ENCODE measurements around the gene TMED4.
A peak's percentile ranks its signal among the peaks of the same experiment; 100 is the strongest.

TMED4 gene

GRCh38 chr7:44540592-44541027, 41.4 kb downstream of the TMED4 start:
- DNase-seq (ENCODE audit: low read depth): no peak

GRCh38 chr7:44539669-44540506, 42.1 kb downstream of the TMED4 start:
- no peak for DNase-seq (ENCODE audit: low read depth)

GRCh38 chr7:44538798-44539668, 43.0 kb downstream of the TMED4 start:
- DNase-seq (ENCODE audit: low read depth): no peak

- no peak for DNase-seq (ENCODE audit: low read depth)
These were observed 43.8 kb downstream of the TMED4 start for GRCh38 chr7:44538093-44538797.

GRCh38 chr7:44537442-44537841, 44.6 kb downstream of the TMED4 start:
- no peak for DNase-seq (ENCODE audit: low read depth)

- no peak for DNase-seq (ENCODE audit: low read depth)
These were observed 45.9 kb downstream of the TMED4 start for GRCh38 chr7:44536090-44536489.

- DNase-seq (ENCODE audit: low read depth): no peak
These were observed 46.5 kb downstream of the TMED4 start for GRCh38 chr7:44535348-44536064.

- DNase-seq (ENCODE audit: low read depth): peak; percentile 28
These were observed 47.5 kb downstream of the TMED4 start for GRCh38 chr7:44534501-44534900.

GRCh38 chr7:44534087-44534486, 47.9 kb downstream of the TMED4 start:
- no peak for DNase-seq (ENCODE audit: low read depth)

- DNase-seq (ENCODE audit: low read depth): no peak
These were observed 48.6 kb downstream of the TMED4 start for GRCh38 chr7:44533301-44534055.

GRCh38 chr7:44531421-44532380, 50.3 kb downstream of the TMED4 start:
- DNase-seq (ENCODE audit: low read depth): no peak

- DNase-seq (ENCODE audit: low read depth): no peak
These were observed 51.0 kb downstream of the TMED4 start for GRCh38 chr7:44530990-44531389.

All from activated T-cell treated with anti-CD3 and anti-CD28 coated beads for 24 hours (primary cell).